Muscle of back (tissue), 11 donors: ENCODE measurements around the gene ELL3. TPM values are rescaled to one million over a fixed set of nuclear protein-coding genes. Genes with fewer than 3 reads are reported as not detected.
"Not testable (repeated sequence)": the region's sequence is repeated elsewhere in the genome, so short reads cannot be mapped to it uniquely, and the experiment has no call there.

Source experiments
- DNase-seq, 3 donors: peaks; one replicate each; pipeline versions ENCODE4 v3.0.0 to v3.0.0-alpha.2; 2013
- polyA plus RNA-seq, 10 donors: library from polyadenylated mRNA; unstranded; fragments of 120-200 nt; gene quantifications; one replicate each; pipeline ENCODE4 v1.2.1, GENCODE V29; 2013; ENCODE audit not compliant: insufficient read length in 10 of 10

The ELL3 gene
- polyA plus RNA-seq, 10 donors: 1.3 to 3.7 (median 2.9) TPM

DNA sequence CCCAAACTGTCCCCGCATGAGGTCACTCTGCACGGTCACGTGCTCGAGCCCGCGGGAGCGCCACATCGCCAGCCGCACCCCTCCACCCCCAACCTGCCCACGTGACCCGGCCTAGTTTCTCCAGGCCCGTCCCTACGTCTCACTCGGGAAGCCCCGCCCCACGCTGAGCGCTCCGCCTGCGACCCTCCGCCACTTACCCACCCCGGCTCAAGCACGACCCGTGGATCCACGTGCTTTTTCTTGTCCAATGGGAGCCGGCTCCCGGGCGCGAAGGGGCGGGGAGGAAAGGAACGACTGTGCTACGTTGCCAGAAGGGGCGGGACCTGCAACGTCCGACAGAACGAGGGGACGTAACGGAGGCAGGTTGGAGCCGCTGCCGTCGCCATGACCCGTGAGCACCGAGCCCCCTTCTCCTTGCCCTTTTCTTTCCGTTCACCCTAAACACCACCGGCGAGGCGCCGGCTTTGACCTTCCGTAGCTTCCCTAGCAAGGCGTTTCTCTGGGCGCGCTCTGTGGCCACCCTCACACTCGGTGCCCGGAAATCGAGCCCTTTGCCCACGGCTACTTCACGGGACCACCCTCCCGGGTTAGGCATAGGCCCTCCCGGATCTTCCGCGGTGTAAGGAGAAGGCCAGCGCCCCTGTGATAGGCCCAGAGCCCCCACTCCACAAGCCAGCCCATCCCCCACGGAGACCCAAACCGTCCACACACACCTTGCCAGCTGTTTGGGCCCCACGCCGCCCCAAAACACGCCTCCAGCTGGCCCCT lies 15.4 kb upstream of the ELL3 start, which contains the start of gene SERF2:
Gene SERF2, plus strand, starts transcription at position 328 of the 768 bp plus-strand sequence. Its CDS starts 57 bp downstream, at position 385.
- peak; percentile 100 for DNase-seq

DNA sequence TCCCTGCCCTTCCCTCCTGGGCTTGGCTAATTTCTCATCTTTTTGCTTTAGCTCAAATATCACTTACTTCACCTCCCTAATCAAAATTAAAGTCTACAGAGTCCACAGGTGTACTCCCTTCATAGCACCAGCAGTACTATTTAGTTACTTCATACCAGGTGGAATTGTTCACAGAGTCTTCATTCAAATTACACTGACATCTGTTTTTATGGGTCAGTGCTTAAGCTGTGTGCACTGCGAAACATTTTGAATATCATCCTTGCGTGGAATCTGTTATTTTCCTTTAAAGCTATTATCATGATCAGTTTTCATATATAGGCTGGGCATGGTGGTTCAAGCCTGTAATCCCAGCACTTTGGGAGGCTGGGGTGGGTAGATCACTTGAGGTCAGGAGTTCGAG lies 12.6 kb upstream of the ELL3 start:
- DNase-seq: no peak

DNA sequence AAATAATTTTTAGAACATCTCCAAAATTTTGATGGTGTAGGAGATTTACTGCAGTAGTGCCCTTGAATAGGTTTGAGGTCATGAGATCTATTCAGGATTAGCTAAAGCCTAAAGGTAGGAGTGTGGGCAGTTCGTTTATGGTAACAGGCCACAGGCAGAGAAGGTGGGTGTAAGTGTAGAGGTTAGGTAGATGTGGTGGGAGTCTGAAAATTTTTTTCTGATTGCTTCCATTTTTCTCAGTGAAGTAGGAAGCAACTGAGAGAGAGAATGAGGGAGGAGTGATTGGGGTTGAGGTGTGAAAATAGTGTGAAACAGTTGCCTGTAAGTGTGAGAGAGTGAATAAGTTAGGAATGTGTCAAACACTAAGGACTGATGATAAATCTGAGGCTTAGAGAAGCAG lies 2.2 kb upstream of the ELL3 start:
- DNase-seq: no peak

DNA sequence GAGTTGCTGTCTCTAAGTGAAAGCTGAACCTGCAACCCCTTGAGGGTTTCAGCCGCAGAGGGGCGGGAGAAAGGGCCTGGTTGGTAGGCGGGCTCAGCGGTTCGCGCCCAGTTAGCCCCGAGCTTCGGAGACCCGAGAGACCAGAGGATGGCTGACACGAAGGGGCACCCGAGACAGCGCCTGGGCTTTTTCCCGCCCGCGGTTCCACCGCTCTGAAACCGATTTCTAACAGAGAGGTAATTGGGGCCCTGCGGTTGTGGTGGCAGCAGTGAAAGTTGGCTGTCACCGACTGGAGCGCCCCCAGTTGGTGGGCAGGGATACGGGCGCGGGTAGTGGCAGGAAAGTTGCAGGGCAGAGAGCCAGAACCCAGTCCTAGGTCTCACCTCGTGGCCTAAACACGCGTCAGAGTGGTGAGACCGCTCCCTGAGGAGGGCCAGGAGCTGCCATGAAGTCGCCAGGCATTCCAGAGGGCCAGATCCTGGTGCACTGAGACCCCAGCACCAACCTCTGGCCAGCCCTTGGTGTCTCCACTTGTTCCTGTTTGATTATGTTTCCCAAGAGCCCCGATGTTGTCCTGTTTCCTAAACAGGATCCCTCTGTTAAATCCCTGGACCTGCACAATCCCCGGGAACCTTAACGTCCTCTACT lies 625 bp upstream of the ELL3 start:
- DNase-seq: peak in 2 of 3 donors; percentile 80 to 92

DNA sequence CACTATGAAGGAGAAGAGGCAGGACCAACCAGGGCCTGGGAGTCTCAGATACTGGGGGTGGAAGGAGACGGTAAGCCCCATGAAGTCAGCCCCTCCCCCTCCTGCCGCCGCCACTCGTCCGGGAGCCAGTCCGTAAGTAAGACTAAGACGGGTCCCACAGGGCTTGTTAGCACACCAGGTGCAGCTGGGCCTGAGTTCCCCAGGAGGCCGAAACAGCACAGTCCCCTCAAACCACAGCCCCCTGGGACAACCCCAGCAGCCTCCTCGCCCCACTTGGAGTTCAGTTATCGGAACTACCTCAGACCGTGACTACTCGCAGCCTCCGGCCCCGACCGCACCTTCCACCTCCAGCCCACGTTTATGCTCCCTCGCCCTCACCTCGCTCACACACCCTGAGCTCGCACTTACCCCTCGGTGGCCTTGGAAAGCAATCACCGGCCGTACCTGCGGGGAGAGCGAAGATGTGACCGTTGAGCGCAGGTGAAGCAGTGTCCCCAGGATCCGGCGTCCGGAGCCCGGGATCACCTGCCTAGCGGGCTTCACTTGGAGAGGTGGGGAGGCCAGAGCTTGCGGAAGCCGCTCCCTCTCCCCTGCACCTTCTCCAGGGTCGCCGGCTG lies 557 bp downstream of the ELL3 start:
- DNase-seq: peak in 1 of 3 donors; percentile 50

DNA sequence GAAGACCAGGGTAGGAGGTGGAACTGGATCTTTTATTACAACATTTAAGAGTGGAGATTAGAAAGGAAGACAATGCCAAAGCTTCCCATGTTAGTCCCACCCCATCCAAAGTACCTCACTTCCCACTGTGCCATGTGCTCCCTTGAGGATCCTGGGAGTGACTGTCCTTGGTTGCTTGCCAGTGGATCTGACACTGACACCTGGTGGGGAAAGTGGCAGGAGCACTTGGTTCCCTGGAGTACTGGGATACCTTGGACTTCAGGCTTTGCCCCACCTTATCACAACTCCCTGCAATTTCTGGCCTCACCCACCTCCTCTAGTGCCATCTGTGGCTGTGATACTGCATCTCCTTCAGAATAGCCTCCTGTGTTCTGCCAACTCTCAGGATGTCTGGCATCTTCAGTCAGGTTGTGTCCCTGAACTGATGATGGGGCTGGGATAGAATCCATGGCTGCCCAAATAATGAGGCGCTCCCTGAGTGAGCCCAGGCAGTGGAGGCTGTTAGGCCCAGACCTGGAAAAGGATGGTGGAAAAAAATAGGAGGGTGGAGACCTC lies 1.3 kb downstream of the ELL3 start:
- peak in 1 of 3 donors; percentile 39 for DNase-seq

DNA sequence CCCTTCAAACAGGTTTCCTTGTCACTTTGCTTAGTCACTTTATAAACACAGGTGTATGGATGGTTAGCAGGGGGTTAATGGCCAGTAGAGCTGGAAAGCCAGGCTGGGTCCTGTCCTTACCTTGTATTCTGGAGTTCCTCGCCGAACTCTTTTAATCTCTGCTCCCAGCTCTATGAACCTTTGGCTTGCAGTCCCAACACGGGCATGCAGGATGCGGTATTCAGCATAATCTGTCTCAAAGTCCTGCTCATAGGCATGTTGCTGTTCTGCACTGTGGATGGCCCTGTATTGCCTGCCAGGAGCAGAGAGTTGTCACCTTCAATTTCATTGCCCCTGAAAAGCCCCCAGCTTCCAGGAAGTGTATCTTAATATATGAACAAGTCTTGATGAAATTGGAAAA lies 2.7 kb downstream of the ELL3 start:
- DNase-seq: no peak

DNA sequence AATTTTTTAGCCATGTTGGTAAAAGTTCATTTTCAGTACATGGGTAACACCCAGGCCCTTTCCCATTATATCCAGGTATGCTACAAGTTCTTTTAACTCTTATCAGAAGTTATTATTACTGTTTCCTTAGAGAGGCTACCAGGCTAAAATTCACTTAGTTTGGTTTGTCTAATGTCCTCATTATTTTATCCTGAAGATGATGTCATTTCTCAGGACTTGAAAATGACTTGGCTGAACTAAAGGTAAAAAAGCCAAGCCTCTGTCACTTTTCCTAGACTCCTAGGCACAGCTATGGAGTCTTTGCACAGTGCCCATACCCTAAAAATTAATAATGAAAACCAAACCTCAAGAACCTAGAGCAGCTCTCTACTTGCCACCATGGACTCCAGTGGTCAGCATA lies 4.1 kb downstream of the ELL3 start:
- DNase-seq: no peak

DNA sequence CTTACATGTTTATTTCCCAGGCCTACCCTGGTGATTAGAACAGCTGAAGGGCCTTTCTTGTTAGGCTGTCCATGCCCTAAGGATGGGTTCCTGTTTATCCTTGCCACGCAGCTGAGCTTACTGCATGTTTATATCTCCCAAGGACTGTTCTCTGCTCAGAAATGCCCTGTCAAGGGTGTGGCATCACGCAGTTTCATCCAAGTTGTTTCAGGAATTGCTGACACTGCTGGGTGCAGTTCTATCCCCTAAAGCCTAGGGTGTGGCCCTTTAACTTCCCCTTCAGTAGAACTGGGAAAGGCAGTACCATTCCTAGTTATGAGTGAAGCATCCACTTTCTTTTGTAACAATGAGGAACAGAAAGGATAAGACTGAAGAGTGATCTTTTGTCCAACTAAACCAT lies 5.0 kb downstream of the ELL3 start:
- DNase-seq: no peak

DNA sequence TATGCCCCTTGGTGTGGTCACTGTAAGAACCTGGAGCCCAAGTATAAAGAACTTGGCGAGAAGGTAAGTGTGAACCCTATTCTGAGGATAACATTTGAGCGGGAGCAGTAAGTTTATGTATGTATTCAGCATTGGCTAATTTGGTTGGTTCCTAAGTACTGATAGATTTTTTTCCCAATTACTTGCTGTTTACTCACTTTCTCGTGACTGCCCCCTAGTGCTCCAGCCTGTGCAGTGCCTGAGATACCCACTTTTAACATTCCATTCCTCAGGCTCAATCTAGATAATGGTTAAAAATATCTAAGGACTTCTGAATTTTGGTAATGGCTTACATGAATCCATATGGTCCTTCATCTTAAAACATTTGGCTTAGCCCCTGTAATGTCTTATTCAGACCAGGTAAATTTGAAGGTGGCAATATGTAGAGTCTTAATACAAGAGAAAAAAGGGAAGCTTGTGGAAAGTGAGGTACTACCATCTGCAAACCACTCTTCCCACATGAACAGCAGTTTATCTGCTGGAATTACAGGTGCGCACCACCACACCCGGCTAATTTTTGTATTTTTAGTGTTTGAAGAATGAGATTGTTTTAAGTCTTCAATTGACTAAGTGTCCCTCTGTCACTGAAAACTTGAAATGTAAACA lies 7.1 kb downstream of the ELL3 start:
- peak in 1 of 3 donors; percentile 67 for DNase-seq

DNA sequence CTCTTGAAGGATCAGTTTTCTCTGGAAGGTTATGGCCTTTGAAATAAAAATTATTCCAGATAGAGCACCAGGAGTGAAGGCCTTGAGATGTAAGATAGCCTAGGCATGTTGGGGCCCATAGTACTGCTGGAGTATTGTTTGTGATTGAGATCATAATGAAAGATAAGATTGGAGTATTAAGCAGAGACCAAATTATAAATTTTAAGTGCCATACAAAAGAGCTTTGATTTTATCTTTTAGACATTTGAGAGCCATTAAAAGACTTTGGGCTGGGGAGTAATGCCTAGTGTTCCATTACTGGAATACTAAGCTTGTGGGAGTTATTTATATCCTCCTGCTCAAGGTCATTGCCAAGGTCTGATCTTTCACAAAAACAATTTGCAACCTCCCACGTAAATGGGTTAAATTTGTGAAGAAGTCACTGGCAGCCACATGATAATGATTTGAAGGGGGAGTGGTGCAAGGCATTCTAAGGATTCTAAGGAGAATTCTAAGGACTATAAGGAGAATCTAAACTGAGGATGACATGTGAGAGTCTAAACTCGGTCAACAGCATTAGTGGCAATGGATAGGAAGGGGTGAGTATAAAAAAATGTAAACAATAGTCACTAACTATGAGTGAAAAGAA lies 12.8 kb downstream of the ELL3 start:
- no peak for DNase-seq

DNA sequence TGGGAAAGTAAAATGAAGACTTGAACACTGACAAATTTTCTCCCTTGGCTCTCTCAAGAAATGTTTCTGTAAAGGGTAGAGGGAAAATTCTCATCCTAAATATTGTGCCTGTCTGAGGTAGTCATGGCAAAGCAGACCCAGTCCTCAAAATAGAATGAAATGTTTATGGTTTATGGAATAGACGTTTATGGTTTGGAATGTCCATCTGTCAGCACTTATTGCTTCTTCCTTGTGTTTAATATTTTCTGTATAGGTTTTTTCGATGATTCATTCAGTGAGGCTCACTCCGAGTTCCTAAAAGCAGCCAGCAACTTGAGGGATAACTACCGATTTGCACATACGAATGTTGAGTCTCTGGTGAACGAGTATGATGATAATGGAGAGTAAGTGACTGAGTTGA lies 13.9 kb downstream of the ELL3 start:
- peak in 1 of 3 donors; percentile 43 for DNase-seq

DNA sequence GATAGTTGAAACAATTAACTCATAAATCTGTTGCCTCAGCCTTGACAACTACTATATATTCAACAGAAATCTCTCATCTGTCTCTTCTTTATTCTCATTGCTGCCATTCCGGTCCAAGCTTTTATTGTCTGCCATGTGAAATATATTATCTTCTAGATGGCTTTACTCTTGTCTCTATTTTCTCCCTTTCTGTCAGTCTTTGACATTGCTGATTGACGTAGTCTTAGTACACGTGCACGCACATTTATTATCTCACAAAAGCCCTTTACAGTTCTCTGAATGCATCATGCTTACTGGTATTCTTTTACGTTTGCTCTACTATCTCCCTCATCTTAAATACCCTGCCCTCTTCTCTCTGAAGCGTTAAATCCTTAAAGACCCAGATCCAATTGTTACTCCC lies 24.9 kb downstream of the ELL3 start:
- no peak for DNase-seq

DNA sequence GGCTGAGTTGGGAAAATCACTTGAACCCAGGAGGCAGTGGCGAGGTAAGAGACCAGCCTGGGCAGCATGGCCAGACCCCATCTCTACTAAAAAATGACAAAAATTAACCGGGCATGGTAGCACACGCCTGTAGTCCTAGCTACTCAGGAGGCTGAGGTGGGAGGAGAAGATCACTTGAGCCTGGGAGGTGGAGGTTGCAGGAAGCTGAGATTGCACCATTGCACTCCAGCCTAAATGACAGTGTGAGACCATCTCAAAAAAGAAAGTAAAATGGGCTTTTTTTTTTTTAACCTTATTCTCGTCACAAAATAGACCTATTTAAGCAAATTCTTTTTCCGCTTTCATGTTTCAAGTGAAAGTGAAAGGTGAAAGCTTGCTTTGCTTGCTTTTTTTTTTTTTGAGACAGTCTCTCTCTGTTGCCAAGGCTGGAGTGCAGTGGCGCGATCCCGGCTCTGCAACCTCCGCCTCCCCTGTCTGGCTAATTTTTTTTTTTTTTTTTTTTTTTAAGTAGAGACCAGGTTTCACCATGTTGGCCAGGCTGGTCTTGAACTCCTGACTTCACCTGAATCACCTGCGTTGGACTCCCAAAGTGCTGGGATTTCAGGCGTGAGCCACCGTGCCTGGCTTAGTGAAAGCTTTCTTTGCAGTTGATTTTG lies 26.9 kb downstream of the ELL3 start:
- no peak for DNase-seq

DNA sequence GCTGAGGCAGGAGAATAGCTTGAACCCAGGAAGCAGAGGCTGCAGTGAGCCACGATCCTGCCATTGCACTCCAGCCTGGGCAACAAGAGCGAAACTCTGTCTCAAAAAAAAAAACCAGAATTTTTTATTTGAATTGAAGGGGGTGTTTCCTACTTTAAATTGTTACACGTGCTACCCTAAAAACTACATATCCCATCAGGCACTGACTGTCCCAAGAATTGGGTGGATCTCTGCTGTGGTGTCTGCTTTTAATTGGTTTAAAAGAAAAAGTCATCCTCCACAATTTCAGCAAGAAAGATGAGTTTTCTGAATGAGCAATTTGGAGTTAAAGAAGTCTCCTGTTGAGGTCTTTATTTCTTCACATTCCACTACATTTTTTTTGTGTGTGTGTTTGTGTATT lies 28.4 kb downstream of the ELL3 start:
- DNase-seq: peak in 2 of 3 donors; percentile 8 to 17

DNA sequence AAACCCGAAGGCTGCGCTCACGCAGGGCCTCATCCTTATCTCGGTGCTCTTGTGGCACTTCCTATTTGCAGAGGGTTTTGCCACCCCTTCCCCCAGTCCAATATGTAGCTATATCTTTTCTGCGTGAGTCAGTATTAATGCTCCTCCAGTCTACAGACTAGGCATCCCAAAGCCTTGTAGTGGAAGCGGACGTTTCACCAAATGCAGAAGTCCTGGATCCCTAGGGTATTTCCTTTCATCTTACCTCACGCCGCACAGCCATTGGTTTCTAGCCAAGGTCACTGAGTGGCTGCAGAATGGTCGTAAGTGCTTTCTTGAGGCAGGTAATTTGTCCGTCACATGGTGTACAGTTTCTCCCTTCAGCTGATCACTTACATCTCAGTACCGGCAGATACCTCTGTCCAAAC lies 29.9 kb downstream of the ELL3 start:
- peak in 2 of 3 donors; percentile 17 to 34 for DNase-seq

DNA sequence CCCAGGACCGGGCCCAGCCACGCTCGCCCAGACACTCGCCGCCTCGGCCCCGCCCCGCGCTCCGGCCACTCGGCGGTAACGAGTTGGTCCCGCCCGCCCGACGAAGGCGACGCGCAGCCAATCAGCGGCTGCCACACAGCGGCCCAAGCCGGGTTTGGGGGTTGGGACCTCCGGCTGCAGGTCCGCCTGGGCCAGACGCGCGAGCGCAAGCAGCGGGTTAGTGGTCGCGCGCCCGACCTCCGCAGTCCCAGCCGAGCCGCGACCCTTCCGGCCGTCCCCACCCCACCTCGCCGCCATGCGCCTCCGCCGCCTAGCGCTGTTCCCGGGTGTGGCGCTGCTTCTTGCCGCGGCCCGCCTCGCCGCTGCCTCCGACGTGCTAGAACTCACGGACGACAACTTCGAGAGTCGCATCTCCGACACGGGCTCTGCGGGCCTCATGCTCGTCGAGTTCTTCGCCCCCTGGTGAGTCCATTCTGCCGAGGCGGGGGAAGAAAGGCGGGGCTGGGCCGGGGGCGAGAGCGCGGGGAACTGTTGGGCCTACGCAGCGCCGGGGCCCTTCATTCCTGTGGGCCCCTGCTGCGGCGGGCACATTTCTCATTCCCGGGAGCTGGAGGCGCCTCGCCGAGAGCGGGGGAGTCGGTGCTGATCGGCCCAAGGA lies 30.4 kb downstream of the ELL3 start, which contains the start of gene PDIA3:
Gene PDIA3, plus strand, starts transcription at position 194 of the 658 bp plus-strand sequence. Its CDS starts 102 bp downstream, at position 296.
- DNase-seq: peak; percentile 92 to 98 (median 94)

DNA sequence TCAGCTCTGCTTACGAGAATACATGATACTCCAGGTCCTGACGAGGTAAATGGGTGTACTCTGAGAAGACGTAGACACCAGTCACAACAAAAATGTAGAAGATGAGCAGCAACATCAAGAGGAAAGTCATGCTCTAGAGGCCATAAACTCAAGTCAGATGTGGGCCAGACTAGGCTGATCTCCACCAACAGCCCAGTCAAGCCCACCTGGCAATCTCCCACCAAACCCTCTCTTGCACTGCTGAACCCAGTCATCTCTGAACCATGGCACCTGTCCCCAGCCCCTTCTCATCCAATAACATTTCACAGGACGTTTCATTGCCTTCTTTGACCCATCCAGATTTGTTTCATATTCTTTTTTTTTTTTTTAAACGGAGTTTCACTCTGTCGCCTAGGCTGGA lies 41.4 kb downstream of the ELL3 start:
- no peak for DNase-seq

DNA sequence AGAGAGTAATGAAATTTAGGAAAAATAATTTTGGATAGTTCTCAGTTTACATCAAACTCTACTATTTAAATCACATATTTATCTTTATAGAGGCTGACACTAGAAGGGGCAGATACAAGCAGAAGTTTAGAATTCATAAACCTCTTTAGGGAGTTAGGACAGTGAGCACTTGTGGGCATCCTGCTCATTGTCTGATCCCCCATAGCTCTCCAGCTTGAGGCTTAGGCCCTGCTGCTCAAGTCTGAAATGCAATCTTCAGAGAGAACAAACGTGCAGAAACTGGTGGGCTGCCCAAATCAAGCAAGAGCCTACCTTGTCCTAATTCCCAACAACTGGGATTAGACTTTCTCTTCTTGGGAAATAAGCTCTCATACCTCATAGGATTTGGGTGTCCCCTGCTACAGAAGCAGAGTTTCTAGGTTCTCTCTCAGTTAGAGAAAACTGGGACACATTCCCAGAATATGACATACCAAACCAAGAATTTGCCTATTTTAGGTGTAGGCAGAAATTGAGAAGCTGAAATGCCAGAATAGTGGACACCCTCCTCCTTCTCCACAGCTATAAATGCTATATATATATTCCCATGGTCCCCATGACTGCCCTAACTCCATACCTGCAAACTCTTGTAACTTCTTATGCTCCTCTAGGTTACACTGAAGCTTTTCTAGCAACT lies 48.6 kb downstream of the ELL3 start:
- DNase-seq: not testable (repeated sequence)

DNA sequence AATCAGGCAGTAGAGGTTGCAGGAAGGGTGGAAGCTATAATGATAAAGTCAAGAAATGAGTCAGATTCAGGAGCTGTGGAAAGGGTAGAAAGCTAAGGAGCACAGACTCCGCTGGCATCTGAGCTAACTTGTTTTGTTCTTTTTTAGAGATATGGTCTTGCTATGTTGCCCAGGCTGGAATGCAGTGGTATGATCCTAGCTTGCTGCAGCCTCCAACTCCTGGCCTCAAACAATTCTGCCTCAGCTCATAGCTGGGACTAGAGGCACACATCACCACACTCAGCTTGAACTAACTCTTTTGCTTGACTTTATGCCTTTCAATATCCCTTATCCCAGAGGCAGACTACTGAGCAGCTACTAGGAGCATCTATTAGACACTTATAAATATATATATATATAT lies 50.5 kb downstream of the ELL3 start:
- not testable (repeated sequence) for DNase-seq
